WI38 (cell line): ENCODE data around the gene KDR.

Experiments used
- H3K4me3 ChIP-seq: 2 replicates; pipeline ENCODE4 v1.5.1; 2011; ENCODE audit warnings: low read depth, mild to moderate bottlenecking, control low read depth, low read length
- CTCF ChIP-seq: IDR thresholded peaks from 2 replicates; pipeline ENCODE4 v1.5.1; 2012; ENCODE audit warnings: low read depth, mild to moderate bottlenecking, control low read depth, low read length

The KDR gene

GRCh38 chr4:55125087-55125721 is at the start of gene KDR:
Gene KDR, minus strand, starts transcription at chr4:55125595. Its CDS starts 302 bp downstream, at chr4:55125293.
- H3K4me3 ChIP-seq, result peak within 1 kb of the TSS; percentile 42
- TF ChIP-seq CTCF, result no peak

- no peak for TF ChIP-seq CTCF
- no peak overlapping the region for H3K4me3 ChIP-seq
Observed at GRCh38 chr4:55173580-55173979, 48.2 kb upstream of the KDR start.

GRCh38 chr4:55172694-55173287 is 47.4 kb upstream of the KDR start:
- H3K4me3 ChIP-seq, result no peak overlapping the region
- TF ChIP-seq CTCF, result no peak

GRCh38 chr4:55170462-55170861 is 45.1 kb upstream of the KDR start:
- no peak for TF ChIP-seq CTCF

GRCh38 chr4:55169352-55169961 is 44.1 kb upstream of the KDR start:
- H3K4me3 ChIP-seq, result no peak overlapping the region
- no peak for TF ChIP-seq CTCF

More at GRCh38 chr4:55170462-55170861, 45.1 kb upstream of the KDR start:
- no peak overlapping the region for H3K4me3 ChIP-seq

GRCh38 chr4:55162396-55162795 is 37.0 kb upstream of the KDR start:
- no peak for TF ChIP-seq CTCF
- no peak overlapping the region for H3K4me3 ChIP-seq

GRCh38 chr4:55161739-55162138 is 36.3 kb upstream of the KDR start:
- no peak for TF ChIP-seq CTCF
- H3K4me3 ChIP-seq, result no peak overlapping the region
